Measurements from ENCODE around the gene RASL10B. TPM values are rescaled to one million over a fixed set of nuclear protein-coding genes. Genes with fewer than 3 reads are reported as not detected.
A peak's percentile ranks its signal among the peaks of the same experiment; 100 is the strongest.

Gene RASL10B
- total and polyA plus RNA-seq, 9 donors, result 1.9 to 5.1 (median 4.2) TPM

DNA sequence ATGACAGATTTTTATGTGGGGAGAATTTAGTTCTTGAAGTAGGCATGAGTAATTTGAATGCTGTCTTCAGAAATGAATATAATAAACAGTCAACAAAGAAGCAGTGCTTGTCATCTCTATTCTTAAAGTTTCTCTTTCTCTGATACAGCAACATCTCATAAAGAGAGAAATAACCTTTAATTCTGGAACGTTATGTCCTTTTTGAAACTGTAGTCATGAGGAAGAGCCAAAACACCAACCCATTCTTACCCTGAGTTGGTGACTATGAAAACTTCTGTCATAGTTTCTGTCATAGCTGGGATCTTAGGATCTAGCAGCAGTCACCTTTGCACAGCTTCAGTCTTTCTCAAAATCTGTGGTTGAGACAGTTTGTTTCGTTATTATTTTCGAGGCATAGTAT is 15.3 kb upstream of the RASL10B start:
- H3K4me3 ChIP-seq (ENCODE audit: low read length), result no peak overlapping the region
- peaks cover 6% of the 10 kb centered on the region for H3K4me1 ChIP-seq (ENCODE audit: control insufficient read depth, insufficient read depth, low read length)
- H3K36me3 ChIP-seq (ENCODE audit: control insufficient read depth, insufficient read depth, low read length), result peaks cover 11% of the 10 kb centered on the region
- DNase-seq, result no peak
- no peak overlapping the region for H3K27ac ChIP-seq (ENCODE audit: low read length)
- no peaks in the 10 kb centered on the region for H3K9me3 ChIP-seq (replicated peaks; ENCODE audit: control insufficient read depth, low read depth, low read length)
- no peaks in the 10 kb centered on the region for H3K27me3 ChIP-seq (ENCODE audit: control insufficient read depth, insufficient read depth, low read length)
- WGBS (ENCODE audit: insufficient coverage), result no CpG with 5 or more reads among the region's 3 CpGs

DNA sequence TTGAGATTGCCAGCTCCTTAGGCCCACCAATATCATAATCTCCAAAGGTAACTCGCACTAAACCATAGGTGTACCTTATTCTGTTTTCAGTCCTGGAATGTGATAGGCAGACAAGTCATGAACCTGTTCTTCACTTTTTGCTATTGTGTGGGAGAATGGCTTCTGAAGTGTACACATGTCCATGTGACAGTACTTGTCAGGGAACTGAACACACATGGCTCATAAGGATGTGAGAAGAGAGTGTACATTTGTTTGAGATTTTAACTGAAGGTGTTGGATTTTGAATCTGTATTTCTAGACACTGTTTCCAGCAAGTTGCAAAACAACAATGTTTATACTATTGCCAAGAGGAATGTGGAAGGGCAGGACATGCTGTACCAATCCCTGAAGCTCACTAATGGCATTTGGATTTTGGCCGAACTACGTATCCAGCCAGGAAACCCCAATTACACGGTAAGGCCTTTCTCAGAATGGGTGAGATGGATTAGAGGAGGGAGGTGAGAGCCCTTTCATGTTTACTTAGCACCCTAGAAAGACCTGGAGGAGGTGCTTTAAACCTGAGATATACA is 14.5 kb upstream of the RASL10B start:
- Histone ChIP-seq H3K27ac (ENCODE audit: low read length) (no peak overlapping the region), H3K4me1 (ENCODE audit: control insufficient read depth, insufficient read depth, low read length) (peaks cover 6% of the 10 kb centered on the region), H3K4me3 (ENCODE audit: low read length) (no peak overlapping the region), H3K36me3 (ENCODE audit: control insufficient read depth, insufficient read depth, low read length) (peaks cover 13% of the 10 kb centered on the region), H3K9me3 (replicated peaks; ENCODE audit: control insufficient read depth, low read depth, low read length) (no peaks in the 10 kb centered on the region), H3K27me3 (ENCODE audit: control insufficient read depth, insufficient read depth, low read length) (no peaks in the 10 kb centered on the region)
- WGBS (ENCODE audit: insufficient coverage), result no CpG with 5 or more reads among the region's 4 CpGs
- DNase-seq, result no peak

DNA sequence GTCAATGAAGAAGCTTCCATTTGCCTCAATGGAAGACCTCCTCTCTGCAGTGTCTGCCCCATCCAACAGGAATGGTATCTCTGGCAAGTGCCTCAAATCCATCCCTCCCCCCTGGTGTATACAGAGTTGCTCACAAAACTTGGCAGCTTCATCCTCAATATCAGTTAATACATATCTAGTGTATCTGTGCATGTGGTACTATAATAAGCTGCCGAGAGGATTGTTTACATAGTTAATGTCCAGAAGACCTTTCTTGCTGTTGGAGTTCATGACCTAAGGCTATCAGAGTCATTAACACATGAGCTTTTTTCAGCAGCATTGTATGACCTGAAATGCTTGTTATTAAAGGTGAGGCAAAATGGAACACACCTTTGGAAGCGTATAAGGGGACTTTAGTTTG is 14.0 kb upstream of the RASL10B start:
- Histone ChIP-seq H3K36me3 (ENCODE audit: control insufficient read depth, insufficient read depth, low read length) (peaks cover 13% of the 10 kb centered on the region), H3K27ac (ENCODE audit: low read length) (no peak overlapping the region)

DNA sequence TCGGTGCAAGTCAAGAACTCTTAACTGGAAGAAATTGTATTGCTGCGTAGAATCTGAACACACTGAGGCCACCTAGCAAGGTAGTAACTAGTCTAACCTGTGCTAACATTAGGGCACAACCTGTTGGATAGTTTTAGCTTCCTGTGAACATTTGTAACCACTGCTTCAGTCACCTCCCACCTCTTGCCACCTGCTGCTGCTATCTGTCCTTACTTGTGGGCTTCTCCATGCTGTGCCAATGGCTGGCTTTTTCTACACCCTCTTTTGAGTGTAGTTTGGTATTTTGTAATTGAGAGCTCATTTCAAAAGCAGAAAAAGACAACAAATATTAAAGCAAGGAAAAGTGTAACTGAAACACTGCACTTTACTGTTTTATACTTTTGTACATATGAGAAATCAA is 7.7 kb upstream of the RASL10B start:
- no peaks in the 10 kb centered on the region for H3K9me3 ChIP-seq (replicated peaks; ENCODE audit: control insufficient read depth, low read depth, low read length)
- DNase-seq, result no peak
- no peak overlapping the region for H3K4me3 ChIP-seq (ENCODE audit: low read length)
- H3K27me3 ChIP-seq (ENCODE audit: control insufficient read depth, insufficient read depth, low read length), result no peaks in the 10 kb centered on the region
- 93% methylated on average over 2 of the region's 2 CpGs for WGBS (ENCODE audit: insufficient coverage)
- peaks cover 23% of the 10 kb centered on the region for H3K4me1 ChIP-seq (ENCODE audit: control insufficient read depth, insufficient read depth, low read length)
- H3K36me3 ChIP-seq (ENCODE audit: control insufficient read depth, insufficient read depth, low read length), result peaks cover 39% of the 10 kb centered on the region
- H3K27ac ChIP-seq (ENCODE audit: low read length), result no peak overlapping the region

More for the DNA sequence above, 14.0 kb upstream of the RASL10B start:
- no peak overlapping the region for H3K4me3 ChIP-seq (ENCODE audit: low read length)
- no peaks in the 10 kb centered on the region for H3K27me3 ChIP-seq (ENCODE audit: control insufficient read depth, insufficient read depth, low read length)
- H3K4me1 ChIP-seq (ENCODE audit: control insufficient read depth, insufficient read depth, low read length), result peaks cover 6% of the 10 kb centered on the region
- H3K9me3 ChIP-seq (replicated peaks; ENCODE audit: control insufficient read depth, low read depth, low read length), result no peaks in the 10 kb centered on the region
- DNase-seq, result no peak
- no CpG with 5 or more reads among the region's 2 CpGs for WGBS (ENCODE audit: insufficient coverage)

DNA sequence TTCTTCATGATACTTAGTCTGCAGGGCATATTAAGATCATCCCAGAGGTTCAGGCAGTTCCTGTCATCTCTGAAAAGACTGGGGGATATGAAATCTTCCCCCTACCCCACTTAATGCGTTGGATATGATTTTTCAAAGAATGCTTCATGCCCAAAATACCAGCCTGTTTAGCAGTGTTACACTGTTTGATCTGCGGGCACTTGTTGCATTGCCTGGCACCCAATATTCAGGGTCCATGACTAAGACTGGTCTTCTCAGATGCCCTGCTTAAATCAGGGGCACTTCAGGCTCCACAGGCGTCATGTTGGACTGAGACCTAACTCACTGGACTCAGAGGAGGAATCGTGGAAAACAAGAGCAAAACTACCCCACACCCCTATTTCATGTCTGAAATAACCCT is 6.4 kb upstream of the RASL10B start:
- WGBS (ENCODE audit: insufficient coverage), result 94% methylated on average over 4 of the region's 4 CpGs
- H3K36me3 ChIP-seq (ENCODE audit: control insufficient read depth, insufficient read depth, low read length), result peaks cover 38% of the 10 kb centered on the region
- H3K4me3 ChIP-seq (ENCODE audit: low read length), result no peak overlapping the region
- DNase-seq, result no peak
- H3K27ac ChIP-seq (ENCODE audit: low read length), result no peak overlapping the region
- H3K27me3 ChIP-seq (ENCODE audit: control insufficient read depth, insufficient read depth, low read length), result no peaks in the 10 kb centered on the region
- H3K9me3 ChIP-seq (replicated peaks; ENCODE audit: control insufficient read depth, low read depth, low read length), result no peaks in the 10 kb centered on the region
- peaks cover 23% of the 10 kb centered on the region for H3K4me1 ChIP-seq (ENCODE audit: control insufficient read depth, insufficient read depth, low read length)

DNA sequence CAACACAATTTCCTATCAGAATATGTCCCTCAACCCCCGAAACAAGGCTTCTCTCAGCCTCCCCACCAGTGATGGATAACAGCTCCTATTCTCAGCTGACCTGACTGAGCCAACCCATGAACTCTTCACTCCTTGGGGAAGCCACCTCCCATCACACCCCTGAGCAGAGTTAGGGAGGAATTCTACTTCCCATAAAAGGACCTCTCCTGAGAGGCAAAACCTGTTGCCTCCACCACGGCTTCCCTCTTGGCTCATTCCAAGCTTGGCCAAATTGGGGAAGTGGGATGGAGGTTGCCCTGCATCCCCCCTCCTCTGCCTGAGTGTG is 5.7 kb upstream of the RASL10B start:
- no peaks in the 10 kb centered on the region for H3K9me3 ChIP-seq (replicated peaks; ENCODE audit: control insufficient read depth, low read depth, low read length)
- H3K27me3 ChIP-seq (ENCODE audit: control insufficient read depth, insufficient read depth, low read length), result no peaks in the 10 kb centered on the region
- H3K36me3 ChIP-seq (ENCODE audit: control insufficient read depth, insufficient read depth, low read length), result peaks cover 38% of the 10 kb centered on the region
- H3K27ac ChIP-seq (ENCODE audit: low read length), result no peak overlapping the region
- H3K4me1 ChIP-seq (ENCODE audit: control insufficient read depth, insufficient read depth, low read length), result peaks cover 26% of the 10 kb centered on the region
- no peak overlapping the region for H3K4me3 ChIP-seq (ENCODE audit: low read length)
- no peak for DNase-seq
- 60% methylated on average over 1 of the region's 2 CpGs for WGBS (ENCODE audit: insufficient coverage)

DNA sequence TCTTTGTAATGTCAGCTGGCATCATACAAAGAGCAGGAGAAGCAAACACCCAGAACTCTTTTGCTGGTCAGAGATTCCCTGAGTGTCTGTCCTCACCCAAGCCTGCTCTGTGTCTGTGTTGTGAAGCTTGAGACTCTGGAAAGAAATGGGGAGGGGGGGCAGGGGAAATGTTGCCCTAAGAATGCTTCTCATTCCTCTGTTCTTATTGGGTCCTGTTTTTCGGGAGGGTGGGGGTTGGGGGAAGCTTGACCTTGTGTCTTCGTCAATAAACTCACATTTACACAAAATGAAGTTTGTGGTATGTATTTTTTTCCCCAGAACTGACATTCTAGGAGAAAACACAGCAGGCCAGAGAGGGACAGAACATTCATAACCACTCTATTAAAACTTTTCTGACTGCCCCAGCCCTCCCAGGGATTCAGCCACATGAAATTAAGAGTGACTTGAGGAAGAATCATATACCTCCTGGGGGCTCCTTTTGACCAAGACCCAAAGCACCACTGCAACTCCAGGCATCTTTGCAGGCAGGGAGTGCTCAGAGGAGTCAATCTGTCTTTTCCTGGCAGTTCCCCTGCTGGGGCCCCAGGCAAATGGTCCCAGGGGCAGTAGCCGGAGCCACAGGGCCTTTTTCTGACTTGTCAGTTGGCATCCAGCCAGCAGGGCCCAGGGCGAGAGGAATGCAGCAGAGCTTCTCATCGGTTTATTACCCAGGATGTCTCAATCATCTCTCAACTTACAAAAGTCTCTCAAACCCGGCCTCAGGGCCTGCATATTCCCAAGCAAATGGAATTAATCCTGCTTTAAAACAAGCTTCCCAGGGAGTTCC is 5.1 kb upstream of the RASL10B start:
- Histone ChIP-seq H3K36me3 (ENCODE audit: control insufficient read depth, insufficient read depth, low read length) (peaks cover 35% of the 10 kb centered on the region), H3K27ac (ENCODE audit: low read length) (no peak overlapping the region), H3K27me3 (ENCODE audit: control insufficient read depth, insufficient read depth, low read length) (no peaks in the 10 kb centered on the region), H3K9me3 (replicated peaks; ENCODE audit: control insufficient read depth, low read depth, low read length) (no peaks in the 10 kb centered on the region), H3K4me1 (ENCODE audit: control insufficient read depth, insufficient read depth, low read length) (peaks cover 32% of the 10 kb centered on the region), H3K4me3 (ENCODE audit: low read length) (no peak overlapping the region)
- DNase-seq, result peak; percentile 53
- WGBS (ENCODE audit: insufficient coverage), result 11% methylated on average over 3 of the region's 6 CpGs

DNA sequence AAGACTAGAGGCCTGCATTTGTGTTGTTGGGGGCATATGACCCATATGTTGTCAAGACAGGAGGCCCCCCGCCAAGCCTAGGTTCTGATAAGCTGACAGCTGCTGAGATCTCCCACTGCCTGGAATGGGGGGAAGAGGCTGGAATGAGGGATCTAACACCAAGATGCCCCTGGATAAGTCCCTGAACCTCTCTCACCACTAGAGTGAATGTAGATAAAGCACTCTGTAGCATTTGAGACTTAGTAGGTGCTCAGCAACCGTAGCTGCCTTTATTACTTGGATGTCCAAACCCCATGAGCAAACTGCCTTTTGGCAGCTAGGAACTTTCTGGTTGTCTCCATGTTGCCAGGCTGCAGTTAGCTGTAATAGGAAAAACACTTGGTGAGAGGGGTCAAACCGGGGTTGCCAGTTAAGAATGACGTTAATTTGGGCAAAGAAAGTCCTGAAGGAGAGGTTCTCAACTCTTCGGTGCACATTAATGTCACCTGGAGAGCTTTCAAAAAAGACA is 4.4 kb upstream of the RASL10B start:
- Histone ChIP-seq H3K4me1 (ENCODE audit: control insufficient read depth, insufficient read depth, low read length) (peaks cover 32% of the 10 kb centered on the region), H3K27me3 (ENCODE audit: control insufficient read depth, insufficient read depth, low read length) (no peaks in the 10 kb centered on the region), H3K4me3 (ENCODE audit: low read length) (no peak overlapping the region), H3K36me3 (ENCODE audit: control insufficient read depth, insufficient read depth, low read length) (peaks cover 34% of the 10 kb centered on the region), H3K27ac (ENCODE audit: low read length) (no peak overlapping the region), H3K9me3 (replicated peaks; ENCODE audit: control insufficient read depth, low read depth, low read length) (no peaks in the 10 kb centered on the region)
- no peak for DNase-seq
- WGBS (ENCODE audit: insufficient coverage), result 20% methylated on average over 4 of the region's 5 CpGs

DNA sequence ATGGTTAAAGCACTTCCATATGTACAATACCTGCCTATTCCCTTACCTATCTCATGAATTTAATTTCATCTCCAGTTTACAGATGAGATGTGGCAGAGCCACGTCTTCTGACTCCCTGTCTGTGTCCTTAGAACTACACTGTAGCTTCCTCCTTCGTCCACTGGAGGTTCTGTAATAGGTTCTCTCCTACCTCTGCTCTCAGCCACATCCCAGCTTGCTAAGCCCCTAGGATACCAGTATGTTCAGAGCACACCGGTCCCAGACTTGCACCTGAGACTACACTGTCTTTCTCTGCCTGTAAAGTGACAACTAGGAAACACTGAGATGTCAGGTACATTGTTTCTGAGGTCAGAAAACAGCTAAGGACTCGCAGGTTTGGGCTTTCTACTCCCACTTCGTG is 3.8 kb upstream of the RASL10B start:
- peaks cover 34% of the 10 kb centered on the region for H3K36me3 ChIP-seq (ENCODE audit: control insufficient read depth, insufficient read depth, low read length)
- no peak overlapping the region for H3K4me3 ChIP-seq (ENCODE audit: low read length)
- DNase-seq, result no peak
- H3K27me3 ChIP-seq (ENCODE audit: control insufficient read depth, insufficient read depth, low read length), result no peaks in the 10 kb centered on the region
- peaks cover 34% of the 10 kb centered on the region for H3K4me1 ChIP-seq (ENCODE audit: control insufficient read depth, insufficient read depth, low read length)
- no peaks in the 10 kb centered on the region for H3K9me3 ChIP-seq (replicated peaks; ENCODE audit: control insufficient read depth, low read depth, low read length)
- no peak overlapping the region for H3K27ac ChIP-seq (ENCODE audit: low read length)
- WGBS (ENCODE audit: insufficient coverage), result 58% methylated on average over 3 of the region's 5 CpGs

DNA sequence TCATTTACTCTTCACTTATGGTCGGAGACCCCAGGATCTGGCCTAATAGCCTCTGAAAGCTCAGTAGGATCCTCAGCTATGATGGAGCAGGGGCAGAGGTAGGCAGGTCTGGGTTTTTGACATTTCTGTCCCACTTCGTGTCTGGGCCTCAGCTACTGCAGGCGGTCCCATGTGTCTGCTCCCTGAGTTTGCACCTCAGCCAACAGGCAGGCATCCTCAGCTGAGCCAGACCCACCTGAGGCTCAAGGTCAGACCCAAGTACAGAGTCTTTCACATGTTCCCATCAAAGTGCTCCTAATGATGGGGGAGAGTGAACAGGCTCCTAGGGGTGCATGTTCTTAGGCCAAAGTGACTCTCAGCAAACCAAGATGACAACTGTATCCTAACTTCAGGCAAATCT is 2.9 kb upstream of the RASL10B start:
- peaks cover 34% of the 10 kb centered on the region for H3K4me1 ChIP-seq (ENCODE audit: control insufficient read depth, insufficient read depth, low read length)
- 67% methylated on average over 2 of the region's 3 CpGs for WGBS (ENCODE audit: insufficient coverage)
- H3K4me3 ChIP-seq (ENCODE audit: low read length), result no peak overlapping the region
- H3K36me3 ChIP-seq (ENCODE audit: control insufficient read depth, insufficient read depth, low read length), result peaks cover 29% of the 10 kb centered on the region
- H3K9me3 ChIP-seq (replicated peaks; ENCODE audit: control insufficient read depth, low read depth, low read length), result no peaks in the 10 kb centered on the region
- no peak overlapping the region for H3K27ac ChIP-seq (ENCODE audit: low read length)
- no peaks in the 10 kb centered on the region for H3K27me3 ChIP-seq (ENCODE audit: control insufficient read depth, insufficient read depth, low read length)
- DNase-seq, result no peak

Data from muscle of leg (tissue), 11 donors.